GM21717 (cell line): ENCODE measurements around the gene ACMSD.
"Not testable (repeated sequence)": the region's sequence is repeated elsewhere in the genome, so short reads cannot be mapped to it uniquely, and the experiment has no call there.

Source experiments
- ATAC-seq: cut with Tn5 transposase; IDR thresholded peaks from one replicate; pipeline ENCODE4 v1.9.1; 2021; ENCODE audit warnings: mild to moderate bottlenecking, moderate library complexity; ENCODE audit not compliant: unreplicated experiment

Gene ACMSD

GRCh38 chr2:134838143-134838620 is at the start of gene ACMSD:
Gene ACMSD (plus strand): TSS chr2:134838616. CDS start chr2:134838683, 67 bp downstream.
- no peak for ATAC-seq

GRCh38 chr2:134790487-134790886 is 47.9 kb upstream of the ACMSD start:
- no peak for ATAC-seq

GRCh38 chr2:134791616-134792015 is 46.8 kb upstream of the ACMSD start:
- ATAC-seq: no peak

GRCh38 chr2:134792186-134792585 is 46.2 kb upstream of the ACMSD start:
- no peak for ATAC-seq

- no peak for ATAC-seq
Measured at GRCh38 chr2:134795765-134796164, 42.7 kb upstream of the ACMSD start.

- ATAC-seq: no peak
Measured at GRCh38 chr2:134796373-134796772, 42.0 kb upstream of the ACMSD start.

GRCh38 chr2:134799936-134800335 is 38.5 kb upstream of the ACMSD start:
- no peak for ATAC-seq

GRCh38 chr2:134800341-134800740 is 38.1 kb upstream of the ACMSD start:
- ATAC-seq: no peak

GRCh38 chr2:134803609-134804405 is 34.6 kb upstream of the ACMSD start:
- not testable (repeated sequence) for ATAC-seq

GRCh38 chr2:134815741-134816140 is 22.7 kb upstream of the ACMSD start:
- no peak for ATAC-seq

- no peak for ATAC-seq
Measured at GRCh38 chr2:134818321-134818720, 20.1 kb upstream of the ACMSD start.

- ATAC-seq: no peak
Measured at GRCh38 chr2:134819334-134819733, 19.1 kb upstream of the ACMSD start.

GRCh38 chr2:134823431-134823830 is 15.0 kb upstream of the ACMSD start:
- ATAC-seq: no peak

GRCh38 chr2:134823832-134824231 is 14.6 kb upstream of the ACMSD start:
- ATAC-seq: no peak

- not testable (repeated sequence) for ATAC-seq
Measured at GRCh38 chr2:134825716-134826115, 12.7 kb upstream of the ACMSD start.

GRCh38 chr2:134835471-134835870 is 2.9 kb upstream of the ACMSD start:
- ATAC-seq: no peak

GRCh38 chr2:134836986-134837385 is 1.4 kb upstream of the ACMSD start:
- no peak for ATAC-seq

- no peak for ATAC-seq
Measured at GRCh38 chr2:134839649-134840048, 1.2 kb downstream of the ACMSD start.

GRCh38 chr2:134842930-134843490 is 4.6 kb downstream of the ACMSD start:
- no peak for ATAC-seq

GRCh38 chr2:134843968-134844367 is 5.6 kb downstream of the ACMSD start:
- ATAC-seq: no peak

- ATAC-seq: no peak
Measured at GRCh38 chr2:134845028-134845427, 6.6 kb downstream of the ACMSD start.

GRCh38 chr2:134845719-134846118 is 7.3 kb downstream of the ACMSD start:
- no peak for ATAC-seq
